Duodenal mucosa (tissue), 2 donors: ENCODE results near the gene CYP26A1.
"Not testable (repeated sequence)": the region's sequence is repeated elsewhere in the genome, so short reads cannot be mapped to it uniquely, and the experiment has no call there.

Source experiments
- H3K27ac ChIP-seq: one replicate; pipeline ENCODE4 v1.7.0; 2013; ENCODE audit warnings: low read depth, low read length
- H3K27me3 ChIP-seq, 2 donors: one replicate each; pipeline ENCODE4 v1.7.0; 2013; ENCODE audit warnings: low read length in 2 of 2, control low read depth in 1 of 2; ENCODE audit not compliant: insufficient read depth in 2 of 2, control insufficient read depth in 1 of 2
- H3K36me3 ChIP-seq, 2 donors: one replicate each; pipeline ENCODE4 v1.7.0; 2013; ENCODE audit warnings: low read length in 2 of 2, control low read depth in 1 of 2; ENCODE audit not compliant: insufficient read depth in 2 of 2, control insufficient read depth in 1 of 2
- H3K4me1 ChIP-seq, 2 donors: one replicate each; pipeline ENCODE4 v1.7.0; 2013; ENCODE audit warnings: low read length in 2 of 2, control low read depth in 1 of 2; ENCODE audit not compliant: insufficient read depth in 2 of 2, control insufficient read depth in 1 of 2
- H3K4me3 ChIP-seq, 2 donors: one replicate each; pipeline ENCODE4 v1.7.0; 2013; ENCODE audit warnings: low read length in 2 of 2, low read depth in 1 of 2
- H3K9ac ChIP-seq, 2 donors: one replicate each; pipeline ENCODE4 v1.7.0; 2013; ENCODE audit warnings: low read length in 2 of 2, low read depth in 1 of 2
- H3K9me3 ChIP-seq, 2 donors: one replicate each; pipeline ENCODE4 v1.7.0; 2013; ENCODE audit warnings: low read length in 2 of 2, control low read depth in 1 of 2; ENCODE audit not compliant: control insufficient read depth in 1 of 2

The CYP26A1 gene

DNA sequence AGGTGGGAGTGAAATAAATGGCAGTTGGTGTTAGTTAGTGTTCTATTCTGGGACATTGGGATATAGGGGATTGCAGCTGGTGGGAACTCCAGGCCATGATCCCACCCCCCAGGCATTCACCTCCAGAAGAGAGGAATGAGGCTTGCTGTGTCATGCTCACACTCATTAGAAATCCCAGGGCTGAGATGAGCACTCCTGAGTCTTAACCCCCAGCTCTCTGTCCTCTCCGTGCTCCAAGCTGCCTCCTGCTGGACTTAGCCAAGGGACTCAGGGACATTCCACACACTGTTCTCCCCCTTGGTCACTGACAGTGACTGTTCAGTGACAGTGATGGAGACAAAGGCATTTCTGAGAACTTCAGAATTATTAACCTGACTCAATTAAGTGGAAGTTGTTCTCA lies 21.5 kb downstream of the CYP26A1 start:
- no peak overlapping the region for H3K27ac ChIP-seq
- H3K36me3 ChIP-seq, result no peaks in the 10 kb centered on the region
- no peaks in the 10 kb centered on the region for H3K9me3 ChIP-seq
- H3K4me1 ChIP-seq, result no peaks in the 10 kb centered on the region
- H3K27me3 ChIP-seq, result peaks cover 0 to 2% of the 10 kb centered on the region in 2 donors
- no peak overlapping the region for H3K9ac ChIP-seq
- H3K4me3 ChIP-seq, result no peak overlapping the region

DNA sequence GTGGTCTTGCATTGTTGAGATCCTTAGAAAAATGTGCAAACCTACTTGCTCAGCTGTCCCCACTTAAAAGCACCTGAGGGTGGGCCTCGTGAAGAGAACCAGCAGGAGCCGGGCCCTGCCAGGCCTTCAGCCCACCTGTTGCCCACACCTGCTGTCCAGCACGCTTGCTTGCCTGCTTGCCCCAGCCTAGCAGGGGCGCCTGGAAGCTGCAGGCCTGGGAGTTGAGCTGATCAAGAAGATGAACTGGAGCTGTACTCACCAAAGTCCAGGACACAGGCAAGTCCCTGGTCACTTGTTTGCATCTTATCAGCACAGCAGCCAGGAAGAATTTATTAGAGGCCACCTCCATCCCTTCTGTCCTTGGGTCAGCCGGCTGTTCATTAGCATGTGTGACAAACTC lies 23.2 kb downstream of the CYP26A1 start:
- H3K9ac ChIP-seq, result no peak overlapping the region
- no peaks in the 10 kb centered on the region for H3K4me1 ChIP-seq
- H3K27ac ChIP-seq, result no peak overlapping the region
- no peaks in the 10 kb centered on the region for H3K36me3 ChIP-seq
- H3K4me3 ChIP-seq, result no peak overlapping the region
- no peaks in the 10 kb centered on the region for H3K9me3 ChIP-seq
- peaks cover 0 to 2% of the 10 kb centered on the region in 2 donors for H3K27me3 ChIP-seq

DNA sequence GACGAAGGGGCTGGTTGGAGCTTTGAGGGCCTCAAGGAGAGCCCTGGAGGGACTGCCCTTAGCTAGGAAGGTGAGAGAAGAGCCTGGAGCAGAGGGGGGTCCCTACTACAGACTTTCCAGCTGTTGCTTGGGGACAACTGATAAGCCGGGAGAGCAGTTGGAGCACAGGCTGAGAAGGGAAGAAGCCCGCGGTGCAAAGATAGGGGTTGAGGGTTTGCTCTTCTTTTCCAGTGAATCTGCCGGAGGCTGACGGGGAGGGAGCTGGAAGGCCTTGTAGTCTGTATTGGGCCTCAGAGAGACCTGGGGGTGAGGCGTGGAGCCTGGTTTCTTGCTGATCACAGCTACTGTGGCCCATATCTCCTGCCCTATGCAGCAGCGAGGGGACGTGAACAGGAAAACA lies 23.7 kb downstream of the CYP26A1 start:
- H3K9me3 ChIP-seq, result no peaks in the 10 kb centered on the region
- H3K4me3 ChIP-seq, result no peak overlapping the region
- peaks cover 0 to 2% of the 10 kb centered on the region in 2 donors for H3K27me3 ChIP-seq
- H3K36me3 ChIP-seq, result no peaks in the 10 kb centered on the region
- no peaks in the 10 kb centered on the region for H3K4me1 ChIP-seq
- H3K27ac ChIP-seq, result no peak overlapping the region
- no peak overlapping the region for H3K9ac ChIP-seq

DNA sequence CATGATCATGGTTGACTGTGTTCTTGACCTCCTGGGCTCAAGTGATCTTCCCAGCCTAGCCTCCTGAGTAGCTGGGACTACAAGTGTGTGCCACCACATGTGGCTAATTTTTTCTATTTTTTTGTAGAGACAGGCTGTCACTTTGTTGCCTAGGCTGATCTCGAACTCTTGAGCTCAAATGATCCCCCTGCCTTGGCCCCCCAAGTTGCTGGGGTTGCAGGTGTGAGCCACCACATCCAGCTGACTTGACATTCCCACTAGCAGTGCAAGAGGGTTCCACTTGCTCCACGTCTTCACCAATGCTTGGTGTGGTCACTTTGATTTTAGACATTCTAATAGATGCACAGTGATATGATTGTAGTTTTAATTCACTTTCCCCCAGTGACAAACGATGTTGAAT lies 25.1 kb downstream of the CYP26A1 start:
- no peaks in the 10 kb centered on the region for H3K36me3 ChIP-seq
- no peak overlapping the region for H3K4me3 ChIP-seq
- H3K4me1 ChIP-seq, result no peaks in the 10 kb centered on the region
- H3K27me3 ChIP-seq, result peaks cover 0 to 2% of the 10 kb centered on the region in 2 donors
- no peak overlapping the region for H3K27ac ChIP-seq
- H3K9ac ChIP-seq, result no peak overlapping the region
- H3K9me3 ChIP-seq, result no peaks in the 10 kb centered on the region

DNA sequence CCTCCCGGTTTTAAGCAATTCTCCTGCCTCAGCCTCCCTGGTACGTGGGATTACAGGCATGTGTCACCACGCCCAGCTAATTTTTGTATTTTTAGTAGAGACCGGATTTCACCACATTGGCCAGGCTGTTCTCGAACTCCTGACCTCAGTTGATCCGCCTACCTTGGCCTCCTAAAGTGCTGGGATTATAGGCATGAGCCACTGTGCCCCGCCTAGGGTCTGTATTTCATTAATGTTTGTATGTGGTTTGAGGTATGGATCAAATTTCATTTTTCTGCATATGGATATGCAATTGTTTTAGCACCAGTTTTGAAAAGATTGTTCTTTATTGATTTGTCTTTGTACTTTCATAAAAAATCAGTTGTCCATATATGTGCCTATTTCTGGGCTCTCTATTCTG lies 26.0 kb downstream of the CYP26A1 start:
- no peak overlapping the region for H3K9ac ChIP-seq
- H3K27me3 ChIP-seq, result peaks cover 0 to 2% of the 10 kb centered on the region in 2 donors
- H3K4me3 ChIP-seq, result no peak overlapping the region
- no peaks in the 10 kb centered on the region for H3K9me3 ChIP-seq
- no peaks in the 10 kb centered on the region for H3K4me1 ChIP-seq
- no peaks in the 10 kb centered on the region for H3K36me3 ChIP-seq
- H3K27ac ChIP-seq, result no peak overlapping the region

DNA sequence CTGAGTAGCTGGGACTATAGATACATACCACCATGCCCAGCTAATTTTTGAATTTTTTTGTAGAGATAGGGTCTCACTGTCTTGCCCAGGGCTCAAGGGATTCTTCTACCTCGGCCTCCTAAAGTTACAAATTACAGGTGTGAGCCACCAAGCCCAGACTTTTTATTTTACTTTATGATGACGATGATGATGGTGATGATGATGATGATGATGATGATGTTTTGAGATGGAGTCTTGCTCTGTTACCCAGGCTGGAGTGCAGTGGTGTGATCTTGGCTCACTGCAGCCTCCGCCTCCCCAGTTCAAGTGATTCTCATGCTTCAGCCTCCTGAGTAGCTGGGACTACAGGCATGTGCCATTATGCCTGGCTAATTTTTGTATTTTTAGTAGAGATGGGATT lies 27.5 kb downstream of the CYP26A1 start:
- not testable (repeated sequence) for H3K9ac ChIP-seq, H3K4me1 ChIP-seq, H3K27ac ChIP-seq, H3K4me3 ChIP-seq, H3K27me3 ChIP-seq, H3K36me3 ChIP-seq, H3K9me3 ChIP-seq

DNA sequence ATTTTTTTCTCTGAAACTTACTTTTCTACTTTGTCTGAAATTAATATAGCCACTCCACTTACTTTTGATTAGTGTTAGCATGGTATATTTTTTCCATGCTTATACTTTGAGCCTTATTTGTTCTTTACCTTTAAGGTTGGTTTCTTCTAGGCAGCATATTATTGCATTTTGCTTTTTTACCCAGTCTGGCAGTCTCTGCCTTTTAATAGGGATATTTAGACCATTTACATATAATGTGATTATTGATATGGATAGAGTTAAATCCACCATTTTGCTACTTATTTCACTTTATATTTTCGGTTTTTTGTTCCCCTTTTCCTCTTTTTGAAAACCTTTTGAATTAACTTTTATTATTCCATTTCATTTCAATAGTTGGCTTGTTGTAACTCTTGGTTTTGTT lies 30.3 kb downstream of the CYP26A1 start:
- H3K36me3 ChIP-seq, result no peaks in the 10 kb centered on the region
- no peaks in the 10 kb centered on the region for H3K27me3 ChIP-seq
- H3K4me3 ChIP-seq, result no peak overlapping the region
- H3K27ac ChIP-seq, result no peak overlapping the region
- H3K9ac ChIP-seq, result no peak overlapping the region
- H3K9me3 ChIP-seq, result no peaks in the 10 kb centered on the region
- no peaks in the 10 kb centered on the region for H3K4me1 ChIP-seq

DNA sequence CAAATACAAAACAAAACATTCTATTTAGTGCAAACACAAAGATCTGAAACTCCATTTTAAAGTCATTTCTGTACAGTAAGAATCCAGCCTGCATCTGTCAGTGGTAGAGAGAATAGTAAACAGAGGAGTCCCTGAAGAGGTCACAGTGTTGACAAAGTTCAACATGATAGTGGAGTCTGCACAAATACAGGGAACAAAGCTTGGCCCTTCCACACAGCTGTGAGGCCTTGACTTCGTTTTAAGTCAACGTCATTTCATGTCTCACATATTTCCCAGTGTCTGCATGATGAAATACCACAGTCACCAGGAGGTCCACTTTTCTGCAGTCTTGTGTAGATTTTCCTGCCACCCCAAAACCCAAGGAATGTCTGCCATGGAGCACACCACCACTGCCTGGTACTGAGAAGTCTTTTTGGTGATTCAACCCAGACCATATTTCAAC lies 33.0 kb downstream of the CYP26A1 start:
- H3K36me3 ChIP-seq, result no peaks in the 10 kb centered on the region
- H3K9ac ChIP-seq, result no peak overlapping the region
- H3K9me3 ChIP-seq, result no peaks in the 10 kb centered on the region
- H3K27me3 ChIP-seq, result no peaks in the 10 kb centered on the region
- no peak overlapping the region for H3K4me3 ChIP-seq
- no peak overlapping the region for H3K27ac ChIP-seq
- no peaks in the 10 kb centered on the region for H3K4me1 ChIP-seq

DNA sequence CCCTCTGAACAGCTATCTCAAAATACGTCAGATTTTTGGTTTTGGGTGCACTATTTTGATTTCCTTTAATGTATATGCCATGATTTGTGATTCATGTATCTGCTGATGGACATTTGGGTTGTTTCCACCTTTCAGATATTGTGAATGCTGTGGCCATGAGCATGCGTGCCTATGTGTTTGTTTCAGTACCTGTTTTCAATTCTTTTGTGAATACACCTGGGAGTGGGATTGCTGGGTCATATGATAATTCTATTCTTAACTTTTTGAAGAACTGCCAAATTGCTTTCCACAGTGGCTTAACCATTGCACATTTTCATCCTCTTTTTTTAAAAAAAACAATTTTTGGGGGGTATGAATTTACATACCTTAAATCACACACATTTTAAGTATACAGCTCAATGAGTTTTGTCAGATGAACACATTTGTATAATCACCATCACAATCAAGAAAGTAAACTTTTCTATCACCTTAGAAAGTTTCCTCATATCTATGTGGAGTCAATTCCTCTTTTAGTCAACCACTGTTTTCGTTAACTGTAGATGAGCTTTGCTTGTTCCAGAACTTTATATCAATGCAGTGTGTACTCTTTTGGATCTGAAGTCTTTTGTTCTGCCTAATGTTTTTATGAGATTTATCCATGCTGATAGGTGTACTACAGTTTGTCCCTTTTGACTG lies 36.9 kb downstream of the CYP26A1 start:
- H3K9ac ChIP-seq, result no peak overlapping the region
- H3K4me3 ChIP-seq, result no peak overlapping the region
- no peaks in the 10 kb centered on the region for H3K9me3 ChIP-seq
- no peak overlapping the region for H3K27ac ChIP-seq
- H3K27me3 ChIP-seq, result no peaks in the 10 kb centered on the region
- H3K4me1 ChIP-seq, result peaks cover 0 to 4% of the 10 kb centered on the region in 2 donors
- no peaks in the 10 kb centered on the region for H3K36me3 ChIP-seq

DNA sequence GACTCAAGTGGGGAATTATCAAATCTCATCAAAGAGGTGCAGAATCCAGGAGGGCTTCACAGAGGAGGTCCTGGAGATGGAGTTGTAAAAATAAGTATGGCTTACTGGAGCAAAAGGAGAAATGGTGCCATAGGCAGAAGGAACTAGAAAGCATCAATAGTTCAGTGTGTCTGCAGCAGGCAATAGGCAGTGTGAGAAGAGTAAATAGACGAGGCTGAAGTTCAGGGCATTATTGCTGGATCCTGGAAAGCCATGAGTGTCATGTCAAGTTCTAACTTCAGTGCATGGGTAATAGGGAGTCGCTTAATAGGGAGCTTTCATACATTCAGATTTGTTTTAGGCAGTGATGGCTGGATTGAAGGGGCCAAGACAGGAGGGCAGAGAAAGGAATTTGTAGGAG lies 39.3 kb downstream of the CYP26A1 start:
- no peaks in the 10 kb centered on the region for H3K27me3 ChIP-seq
- H3K27ac ChIP-seq, result no peak overlapping the region
- H3K9ac ChIP-seq, result no peak overlapping the region
- no peaks in the 10 kb centered on the region for H3K36me3 ChIP-seq
- no peak overlapping the region for H3K4me3 ChIP-seq
- H3K9me3 ChIP-seq, result no peaks in the 10 kb centered on the region
- H3K4me1 ChIP-seq, result peaks cover 0 to 5% of the 10 kb centered on the region in 2 donors
